ENCODE measurements around the gene EPB41L4B. TPM values are rescaled to one million over a fixed set of nuclear protein-coding genes. Genes with fewer than 3 reads are reported as not detected.

The EPB41L4B gene
- total RNA-seq, 1 donor from 2014 or later = 0.11 TPM

- intact Hi-C loops (cut with micrococcal nuclease) = no loop called here
These were observed 153.9 kb downstream of the EPB41L4B start, which contains the start of gene FRRS1L for GRCh38 chr9:109166771-109167601. Gene FRRS1L, minus strand, starts transcription at chr9:109167249. Its CDS starts 111 bp downstream, at chr9:109167138.

GRCh38 chr9:109166171-109166770 is 154.6 kb downstream of the EPB41L4B start:
- intact Hi-C loops (cut with micrococcal nuclease) = no loop called here

- intact Hi-C loops (cut with micrococcal nuclease) = no loop called here
These were observed 156.8 kb downstream of the EPB41L4B start for GRCh38 chr9:109164042-109164441.

GRCh38 chr9:109163194-109163593 is 157.7 kb downstream of the EPB41L4B start:
- intact Hi-C loops (cut with micrococcal nuclease) = no loop called here

- intact Hi-C loops (cut with micrococcal nuclease) = no loop called here
These were observed 158.2 kb downstream of the EPB41L4B start for GRCh38 chr9:109162677-109163076.

GRCh38 chr9:109161471-109161870 is 159.4 kb downstream of the EPB41L4B start:
- intact Hi-C loops (cut with micrococcal nuclease) = no loop called here

- intact Hi-C loops (cut with micrococcal nuclease) = no loop called here
These were observed 161.3 kb downstream of the EPB41L4B start for GRCh38 chr9:109159583-109159982.

- intact Hi-C loops (cut with micrococcal nuclease) = no loop called here
These were observed 162.2 kb downstream of the EPB41L4B start for GRCh38 chr9:109158651-109159050.

GRCh38 chr9:109156708-109157107 is 164.2 kb downstream of the EPB41L4B start:
- intact Hi-C loops (cut with micrococcal nuclease) = no loop called here

GRCh38 chr9:109150925-109151545 is 169.8 kb downstream of the EPB41L4B start:
- intact Hi-C loops (cut with micrococcal nuclease) = no loop called here

- intact Hi-C loops (cut with micrococcal nuclease) = no loop called here
These were observed 171.1 kb downstream of the EPB41L4B start for GRCh38 chr9:109149722-109150121.

- intact Hi-C loops (cut with micrococcal nuclease) = no loop called here
These were observed 171.8 kb downstream of the EPB41L4B start for GRCh38 chr9:109149089-109149488.

- intact Hi-C loops (cut with micrococcal nuclease) = no loop called here
These were observed 175.8 kb downstream of the EPB41L4B start for GRCh38 chr9:109145051-109145450.

- intact Hi-C loops (cut with micrococcal nuclease) = no loop called here
These were observed 176.8 kb downstream of the EPB41L4B start for GRCh38 chr9:109143881-109144562.

- intact Hi-C loops (cut with micrococcal nuclease) = no loop called here
These were observed 179.5 kb downstream of the EPB41L4B start for GRCh38 chr9:109141375-109141774.

- intact Hi-C loops (cut with micrococcal nuclease) = no loop called here
These were observed 181.0 kb downstream of the EPB41L4B start for GRCh38 chr9:109139851-109140250.

GRCh38 chr9:109138421-109138820 is 182.4 kb downstream of the EPB41L4B start:
- intact Hi-C loops (cut with micrococcal nuclease) = no loop called here

GRCh38 chr9:109134167-109134578 is 186.7 kb downstream of the EPB41L4B start:
- intact Hi-C loops (cut with micrococcal nuclease) = no loop called here

GRCh38 chr9:109133533-109133932 is 187.3 kb downstream of the EPB41L4B start:
- intact Hi-C loops (cut with micrococcal nuclease) = no loop called here

- intact Hi-C loops (cut with micrococcal nuclease) = no loop called here
These were observed 188.3 kb downstream of the EPB41L4B start for GRCh38 chr9:109132567-109133021.

GRCh38 chr9:109129470-109130197 is 191.2 kb downstream of the EPB41L4B start:
- intact Hi-C loops (cut with micrococcal nuclease) = no loop called here
